ENCODE measurements around the gene BACH2.

DNA sequence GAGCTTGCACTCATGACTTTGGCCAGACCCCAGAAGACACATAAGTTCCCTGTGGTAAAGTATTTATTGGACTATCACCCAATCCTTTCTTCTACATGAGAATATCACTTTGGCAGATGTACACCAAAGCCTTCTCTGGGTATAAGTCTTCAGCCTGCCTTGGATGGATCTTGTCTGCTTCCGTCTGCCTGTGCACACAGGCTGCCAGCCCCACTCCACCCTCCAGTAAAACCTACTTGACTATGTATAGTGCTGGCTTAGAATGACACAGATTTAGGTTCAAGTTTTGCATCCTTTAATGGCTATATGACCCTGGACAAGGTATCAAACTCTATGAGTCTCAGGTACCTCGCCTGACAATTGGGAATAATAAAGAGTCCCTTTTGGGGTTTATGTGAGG lies 63.4 kb downstream of the BACH2 start:
- TF ChIP-seq, protein P1, sequence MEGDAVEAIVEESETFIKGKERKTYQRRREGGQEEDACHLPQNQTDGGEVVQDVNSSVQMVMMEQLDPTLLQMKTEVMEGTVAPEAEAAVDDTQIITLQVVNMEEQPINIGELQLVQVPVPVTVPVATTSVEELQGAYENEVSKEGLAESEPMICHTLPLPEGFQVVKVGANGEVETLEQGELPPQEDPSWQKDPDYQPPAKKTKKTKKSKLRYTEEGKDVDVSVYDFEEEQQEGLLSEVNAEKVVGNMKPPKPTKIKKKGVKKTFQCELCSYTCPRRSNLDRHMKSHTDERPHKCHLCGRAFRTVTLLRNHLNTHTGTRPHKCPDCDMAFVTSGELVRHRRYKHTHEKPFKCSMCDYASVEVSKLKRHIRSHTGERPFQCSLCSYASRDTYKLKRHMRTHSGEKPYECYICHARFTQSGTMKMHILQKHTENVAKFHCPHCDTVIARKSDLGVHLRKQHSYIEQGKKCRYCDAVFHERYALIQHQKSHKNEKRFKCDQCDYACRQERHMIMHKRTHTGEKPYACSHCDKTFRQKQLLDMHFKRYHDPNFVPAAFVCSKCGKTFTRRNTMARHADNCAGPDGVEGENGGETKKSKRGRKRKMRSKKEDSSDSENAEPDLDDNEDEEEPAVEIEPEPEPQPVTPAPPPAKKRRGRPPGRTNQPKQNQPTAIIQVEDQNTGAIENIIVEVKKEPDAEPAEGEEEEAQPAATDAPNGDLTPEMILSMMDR (IDR thresholded peaks at IDR 0.05) = no peak
- TF ChIP-seq POLR2A (IDR thresholded peaks at IDR 0.05) = no peak
